ENCODE data around the gene CBX6.

- TF ChIP-seq CTCF (IDR thresholded peaks at IDR 0.05) (no peak), POLR2A (IDR thresholded peaks at IDR 0.05) (no peak)
These were observed 45.6 kb downstream of the CBX6 start for GRCh38 chr22:38826386-38826785.

Data from Peyer's patch (tissue), 4 donors.